Nephron (organoid): Measurements from ENCODE around the gene KCTD16.

Source experiments
- H3K27ac Mint-ChIP-seq, 3 experiments: 2 replicates each; pipeline ENCODE4 v1.8.0; 2020; ENCODE audit warnings: mixed read lengths in 3 of 3, mild to moderate bottlenecking in 2 of 3, moderate library complexity in 1 of 3
- H3K27me3 Mint-ChIP-seq: 2 replicates; pipeline ENCODE4 v1.8.0; 2021; ENCODE audit warnings: low read depth, mild to moderate bottlenecking, moderate library complexity, mixed read lengths
- H3K36me3 Mint-ChIP-seq: 2 replicates; pipeline ENCODE4 v1.8.0; 2020; ENCODE audit warnings: low read depth, mixed read lengths
- H3K4me1 Mint-ChIP-seq: 2 replicates; pipeline ENCODE4 v1.8.0; 2020; ENCODE audit warnings: mixed read lengths
- H3K4me3 Mint-ChIP-seq, 3 experiments: 2 replicates each; pipeline ENCODE4 v1.8.0; 2020; ENCODE audit warnings: mild to moderate bottlenecking in 3 of 3, mixed read lengths in 3 of 3, moderate library complexity in 2 of 3
- H3K9me3 Mint-ChIP-seq: 2 replicates; pipeline ENCODE4 v1.8.0; 2020; ENCODE audit warnings: mixed read lengths
- TF ChIP-seq, protein P1 (sequence below), 3 experiments: fragments of 200-600 bp; sonication (generic); IDR thresholded peaks; one replicate each; pipeline ENCODE4 v1.5.0; 2021; ENCODE audit warnings: antibody characterized with exemption in 3 of 3; ENCODE audit not compliant: unreplicated experiment in 3 of 3

The KCTD16 gene

DNA sequence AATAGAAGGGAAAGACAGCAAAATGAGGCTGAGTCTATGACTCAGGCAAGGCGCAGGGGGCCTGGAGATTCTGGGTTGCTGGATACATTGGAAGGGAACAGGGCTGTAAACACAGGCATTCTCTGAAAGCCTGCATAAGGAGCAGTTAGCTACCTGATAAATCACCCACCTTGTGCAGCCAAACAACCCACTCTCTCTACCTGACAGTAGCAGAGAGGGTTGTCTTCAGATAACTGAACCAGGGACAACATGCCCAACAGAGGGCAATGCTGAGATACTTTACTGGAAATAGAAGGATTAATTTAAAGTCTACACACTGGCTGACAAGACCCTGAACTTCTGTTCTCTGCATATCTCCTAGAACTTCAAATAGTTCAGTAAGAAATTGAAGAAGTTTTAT is 161.6 kb downstream of the KCTD16 start:
- Mint-ChIP-seq H3K27me3 (no peaks in the 10 kb centered on the region), H3K4me3 (no peak overlapping the region), H3K27ac (no peak overlapping the region), H3K36me3 (no peaks in the 10 kb centered on the region), H3K9me3 (no peaks in the 10 kb centered on the region), H3K4me1 (no peaks in the 10 kb centered on the region)
- TF ChIP-seq, protein P1, sequence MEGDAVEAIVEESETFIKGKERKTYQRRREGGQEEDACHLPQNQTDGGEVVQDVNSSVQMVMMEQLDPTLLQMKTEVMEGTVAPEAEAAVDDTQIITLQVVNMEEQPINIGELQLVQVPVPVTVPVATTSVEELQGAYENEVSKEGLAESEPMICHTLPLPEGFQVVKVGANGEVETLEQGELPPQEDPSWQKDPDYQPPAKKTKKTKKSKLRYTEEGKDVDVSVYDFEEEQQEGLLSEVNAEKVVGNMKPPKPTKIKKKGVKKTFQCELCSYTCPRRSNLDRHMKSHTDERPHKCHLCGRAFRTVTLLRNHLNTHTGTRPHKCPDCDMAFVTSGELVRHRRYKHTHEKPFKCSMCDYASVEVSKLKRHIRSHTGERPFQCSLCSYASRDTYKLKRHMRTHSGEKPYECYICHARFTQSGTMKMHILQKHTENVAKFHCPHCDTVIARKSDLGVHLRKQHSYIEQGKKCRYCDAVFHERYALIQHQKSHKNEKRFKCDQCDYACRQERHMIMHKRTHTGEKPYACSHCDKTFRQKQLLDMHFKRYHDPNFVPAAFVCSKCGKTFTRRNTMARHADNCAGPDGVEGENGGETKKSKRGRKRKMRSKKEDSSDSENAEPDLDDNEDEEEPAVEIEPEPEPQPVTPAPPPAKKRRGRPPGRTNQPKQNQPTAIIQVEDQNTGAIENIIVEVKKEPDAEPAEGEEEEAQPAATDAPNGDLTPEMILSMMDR (IDR thresholded peaks at IDR 0.05; ENCODE audit: unreplicated experiment in 3 of 3): no peak

- H3K4me1 Mint-ChIP-seq: no peaks in the 10 kb centered on the region
- no peak overlapping the region for H3K4me3 Mint-ChIP-seq
- TF ChIP-seq, protein P1 (IDR thresholded peaks at IDR 0.05; ENCODE audit: unreplicated experiment in 3 of 3): no peak
- no peaks in the 10 kb centered on the region for H3K27me3 Mint-ChIP-seq
- no peaks in the 10 kb centered on the region for H3K36me3 Mint-ChIP-seq
- H3K9me3 Mint-ChIP-seq: no peaks in the 10 kb centered on the region
- H3K27ac Mint-ChIP-seq: no peak overlapping the region
Observed at GRCh38 chr5:144333336-144333920, 162.8 kb downstream of the KCTD16 start.

DNA sequence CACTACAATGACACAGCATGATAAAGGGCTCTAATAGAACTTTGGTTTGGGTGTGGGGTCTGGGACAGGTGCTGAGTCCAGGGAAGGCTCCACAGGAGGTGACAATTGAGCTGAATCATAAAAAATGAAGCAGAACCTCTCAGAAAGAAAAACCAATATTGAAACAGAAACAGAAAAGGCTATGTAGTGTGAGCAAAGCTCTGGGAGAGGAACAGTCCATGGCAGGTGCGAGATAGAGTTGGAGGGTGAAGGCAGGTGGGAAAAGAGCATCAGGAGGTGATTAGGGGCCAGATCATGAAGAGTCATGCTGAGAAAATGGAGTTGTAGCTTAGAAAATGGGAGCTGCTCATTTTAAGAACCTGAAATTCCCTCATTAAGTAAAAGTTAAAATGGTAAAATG is 164.9 kb downstream of the KCTD16 start:
- H3K4me3 Mint-ChIP-seq: no peak overlapping the region
- H3K9me3 Mint-ChIP-seq: no peaks in the 10 kb centered on the region
- H3K27me3 Mint-ChIP-seq: peaks cover 4% of the 10 kb centered on the region
- no peak overlapping the region for H3K27ac Mint-ChIP-seq
- TF ChIP-seq, protein P1 (IDR thresholded peaks at IDR 0.05; ENCODE audit: unreplicated experiment in 3 of 3): no peak
- no peaks in the 10 kb centered on the region for H3K36me3 Mint-ChIP-seq
- no peaks in the 10 kb centered on the region for H3K4me1 Mint-ChIP-seq

GRCh38 chr5:144336191-144336961 is 165.7 kb downstream of the KCTD16 start:
- Mint-ChIP-seq H3K4me3 (no peak overlapping the region), H3K36me3 (no peaks in the 10 kb centered on the region), H3K4me1 (no peaks in the 10 kb centered on the region), H3K27me3 (peaks cover 4% of the 10 kb centered on the region), H3K27ac (no peak overlapping the region), H3K9me3 (no peaks in the 10 kb centered on the region)
- TF ChIP-seq, protein P1 (IDR thresholded peaks at IDR 0.05; ENCODE audit: unreplicated experiment in 3 of 3): no peak

DNA sequence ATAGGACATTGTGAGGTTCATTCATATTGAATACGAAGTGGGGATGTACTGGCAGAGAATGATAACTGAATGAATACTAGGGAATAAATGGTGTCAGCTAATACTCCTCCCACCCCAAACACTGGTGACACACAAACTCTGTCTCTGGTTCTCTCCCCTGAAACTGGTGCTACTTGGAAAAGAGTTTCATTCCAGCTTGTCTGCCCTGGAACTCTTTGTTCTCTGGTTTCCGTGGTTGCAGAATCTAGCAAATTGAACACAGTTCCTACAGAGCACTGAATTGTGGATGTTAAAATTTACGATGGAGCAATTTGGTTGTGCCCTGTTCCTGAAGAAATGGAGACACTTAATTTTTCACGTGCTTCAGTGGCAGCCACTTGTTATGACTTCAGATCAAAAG is 181.7 kb downstream of the KCTD16 start:
- H3K4me3 Mint-ChIP-seq: no peak overlapping the region
- TF ChIP-seq, protein P1 (IDR thresholded peaks at IDR 0.05; ENCODE audit: unreplicated experiment in 3 of 3): no peak

More for the DNA sequence above, 181.7 kb downstream of the KCTD16 start:
- Mint-ChIP-seq H3K9me3 (no peaks in the 10 kb centered on the region), H3K27ac (no peak overlapping the region), H3K4me1 (no peaks in the 10 kb centered on the region), H3K27me3 (no peaks in the 10 kb centered on the region), H3K36me3 (no peaks in the 10 kb centered on the region)
